ENCODE results near the gene RAB28. TPM values are rescaled to one million over a fixed set of nuclear protein-coding genes. Genes with fewer than 3 reads are reported as not detected.

The RAB28 gene
- total and polyA plus RNA-seq, 4 donors, result 11.3 to 27.7 (median 15.0) TPM

DNA sequence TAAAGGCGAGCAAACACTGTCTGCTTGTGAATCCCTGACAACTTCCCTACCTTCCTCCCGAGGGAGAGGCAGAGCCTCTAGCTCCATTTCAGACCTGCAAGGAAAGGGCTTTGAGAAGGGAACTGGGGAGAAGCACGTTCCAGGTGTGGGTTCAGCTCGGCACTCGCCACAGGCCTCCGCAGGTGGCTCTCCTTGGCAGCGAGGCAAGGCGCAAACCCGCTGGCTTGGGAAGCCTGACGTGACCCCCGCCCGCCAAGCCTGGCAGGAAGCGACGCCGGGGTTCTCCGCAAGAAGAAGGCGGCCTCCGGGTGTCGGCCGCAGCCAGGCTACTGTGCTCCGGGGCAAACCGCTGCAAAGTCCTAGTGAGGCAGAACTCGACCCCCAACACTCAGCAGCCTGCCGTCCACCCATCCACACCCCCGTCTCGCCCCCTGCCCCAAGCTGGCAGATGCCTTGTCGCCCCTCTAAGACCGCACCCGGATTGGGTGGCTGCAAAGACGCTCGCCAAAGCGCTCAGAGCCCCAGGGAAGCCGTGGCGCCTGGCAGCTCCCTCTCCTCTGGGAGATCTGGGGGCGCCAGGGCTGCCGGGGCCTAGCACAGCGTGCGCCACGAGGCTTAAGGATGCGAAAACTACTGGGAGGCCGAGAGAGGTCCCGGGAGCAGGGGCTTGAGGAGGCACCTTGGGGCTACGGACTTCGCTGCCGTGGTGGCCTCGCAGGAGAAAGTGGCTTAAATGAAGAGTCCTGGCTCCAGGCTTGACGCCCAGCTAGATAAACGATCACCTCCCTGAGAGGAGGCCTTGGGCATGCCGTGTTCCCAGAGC lies 38.4 kb upstream of the RAB28 start:
- Histone ChIP-seq H3K27ac (ENCODE audit: low read depth in 1 of 2, low read length in 1 of 2) (no peak overlapping the region), H3K36me3 (ENCODE audit: control insufficient read depth in 4 of 4, insufficient read depth in 4 of 4, low read length in 4 of 4) (no peaks in the 10 kb centered on the region), H3K9me3 (ENCODE audit: control insufficient read depth in 4 of 4, insufficient read depth in 3 of 4, low read length in 3 of 4) (peaks cover 0 to 18% (median 7%) of the 10 kb centered on the region in 4 donors), H3K9ac (ENCODE audit: insufficient read depth in 1 of 2, low read length in 2 of 2) (no peak overlapping the region), H3K4me1 (ENCODE audit: control insufficient read depth in 5 of 5, insufficient read depth in 5 of 5, low read length in 5 of 5) (peaks cover 0 to 9% (median 0%) of the 10 kb centered on the region in 5 donors), H3K4me3 (no peak overlapping the region), H3K27me3 (ENCODE audit: control insufficient read depth in 3 of 3, insufficient read depth in 3 of 3, low read length in 2 of 3) (peaks cover 15 to 99% (median 79%) of the 10 kb centered on the region in 3 donors)
- TF ChIP-seq, protein P1, sequence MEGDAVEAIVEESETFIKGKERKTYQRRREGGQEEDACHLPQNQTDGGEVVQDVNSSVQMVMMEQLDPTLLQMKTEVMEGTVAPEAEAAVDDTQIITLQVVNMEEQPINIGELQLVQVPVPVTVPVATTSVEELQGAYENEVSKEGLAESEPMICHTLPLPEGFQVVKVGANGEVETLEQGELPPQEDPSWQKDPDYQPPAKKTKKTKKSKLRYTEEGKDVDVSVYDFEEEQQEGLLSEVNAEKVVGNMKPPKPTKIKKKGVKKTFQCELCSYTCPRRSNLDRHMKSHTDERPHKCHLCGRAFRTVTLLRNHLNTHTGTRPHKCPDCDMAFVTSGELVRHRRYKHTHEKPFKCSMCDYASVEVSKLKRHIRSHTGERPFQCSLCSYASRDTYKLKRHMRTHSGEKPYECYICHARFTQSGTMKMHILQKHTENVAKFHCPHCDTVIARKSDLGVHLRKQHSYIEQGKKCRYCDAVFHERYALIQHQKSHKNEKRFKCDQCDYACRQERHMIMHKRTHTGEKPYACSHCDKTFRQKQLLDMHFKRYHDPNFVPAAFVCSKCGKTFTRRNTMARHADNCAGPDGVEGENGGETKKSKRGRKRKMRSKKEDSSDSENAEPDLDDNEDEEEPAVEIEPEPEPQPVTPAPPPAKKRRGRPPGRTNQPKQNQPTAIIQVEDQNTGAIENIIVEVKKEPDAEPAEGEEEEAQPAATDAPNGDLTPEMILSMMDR (IDR thresholded peaks at IDR 0.05; ENCODE audit: control extremely low read depth, extremely low read depth), result no peak
- 2 to 3% methylated on average over 48 to 49 of the region's 49 CpGs for WGBS, 2 donors
- no peak for ATAC-seq (ENCODE audit: insufficient read depth, low FRiP score)
- DNase-seq, result no peak

DNA sequence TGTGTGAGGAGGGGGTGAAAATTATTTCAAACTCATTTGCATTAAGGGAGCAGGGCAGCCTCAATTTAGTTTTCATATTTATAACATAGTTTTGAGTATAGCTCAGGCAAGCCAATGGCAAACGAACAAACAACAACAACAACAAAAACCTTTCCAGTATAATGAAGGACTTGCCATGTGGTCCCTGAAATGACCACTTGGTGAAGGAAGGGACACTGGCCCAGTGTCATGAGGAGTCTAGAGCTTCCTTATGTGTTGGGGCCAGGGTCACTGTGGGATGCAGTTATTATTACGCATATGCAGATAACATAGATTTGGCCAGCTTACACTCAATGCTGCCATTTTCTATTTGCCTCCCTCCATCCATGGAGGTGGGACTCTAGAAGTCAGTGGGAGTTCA lies 36.9 kb upstream of the RAB28 start:
- H3K27me3 ChIP-seq (ENCODE audit: control insufficient read depth in 3 of 3, insufficient read depth in 3 of 3, low read length in 2 of 3), result peaks cover 15 to 98% (median 69%) of the 10 kb centered on the region in 3 donors
- H3K36me3 ChIP-seq (ENCODE audit: control insufficient read depth in 4 of 4, insufficient read depth in 4 of 4, low read length in 4 of 4), result no peaks in the 10 kb centered on the region
- H3K27ac ChIP-seq (ENCODE audit: low read depth in 1 of 2, low read length in 1 of 2), result no peak overlapping the region
- ATAC-seq (ENCODE audit: insufficient read depth, low FRiP score), result no peak
- no peak overlapping the region for H3K4me3 ChIP-seq
- TF ChIP-seq, protein P1 (IDR thresholded peaks at IDR 0.05; ENCODE audit: control extremely low read depth, extremely low read depth), result no peak
- DNase-seq, result no peak
- H3K4me1 ChIP-seq (ENCODE audit: control insufficient read depth in 5 of 5, insufficient read depth in 5 of 5, low read length in 5 of 5), result peaks cover 0 to 9% (median 0%) of the 10 kb centered on the region in 5 donors
- H3K9me3 ChIP-seq (ENCODE audit: control insufficient read depth in 4 of 4, insufficient read depth in 3 of 4, low read length in 3 of 4), result peaks cover 0 to 16% (median 7%) of the 10 kb centered on the region in 4 donors
- no peak overlapping the region for H3K9ac ChIP-seq (ENCODE audit: insufficient read depth in 1 of 2, low read length in 2 of 2)
- WGBS, 2 donors, result 45 to 49% methylated on average over 2 of the region's 2 CpGs

DNA sequence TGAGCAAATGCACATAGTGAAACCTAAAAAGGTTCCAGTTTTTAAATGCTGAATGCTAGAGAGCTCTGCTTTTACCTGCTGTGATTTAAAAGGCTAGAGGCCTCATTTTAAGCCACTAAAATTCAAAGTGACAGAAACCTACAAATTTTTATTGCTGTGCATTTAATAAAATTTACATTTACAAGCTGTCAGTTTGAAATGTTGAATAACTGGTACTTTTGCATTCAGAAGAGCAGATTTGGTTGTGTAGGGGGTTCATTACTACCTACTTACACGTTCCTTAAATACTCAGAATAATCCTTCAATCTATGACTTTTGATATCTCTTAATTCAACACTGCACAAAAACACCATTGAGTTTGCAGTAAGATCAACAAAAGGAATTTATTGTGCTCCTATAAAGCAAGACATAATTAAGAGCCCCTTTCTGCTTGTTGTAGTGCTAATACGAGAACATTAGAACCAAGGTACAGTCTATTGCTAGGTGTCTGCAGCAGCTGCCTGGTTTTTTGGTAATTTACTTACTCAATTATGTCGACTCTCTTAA lies 32.2 kb upstream of the RAB28 start:
- 75 to 77% methylated on average over 3 of the region's 3 CpGs for WGBS, 2 donors
- Histone ChIP-seq H3K9me3 (ENCODE audit: control insufficient read depth in 4 of 4, insufficient read depth in 3 of 4, low read length in 3 of 4) (no peaks in the 10 kb centered on the region), H3K27ac (ENCODE audit: low read depth in 1 of 2, low read length in 1 of 2) (no peak overlapping the region), H3K4me3 (no peak overlapping the region), H3K36me3 (ENCODE audit: control insufficient read depth in 4 of 4, insufficient read depth in 4 of 4, low read length in 4 of 4) (no peaks in the 10 kb centered on the region), H3K4me1 (ENCODE audit: control insufficient read depth in 5 of 5, insufficient read depth in 5 of 5, low read length in 5 of 5) (no peaks in the 10 kb centered on the region), H3K9ac (ENCODE audit: insufficient read depth in 1 of 2, low read length in 2 of 2) (no peak overlapping the region), H3K27me3 (ENCODE audit: control insufficient read depth in 3 of 3, insufficient read depth in 3 of 3, low read length in 2 of 3) (peaks cover 6 to 83% (median 45%) of the 10 kb centered on the region in 3 donors)
- DNase-seq (no peak), ATAC-seq (ENCODE audit: insufficient read depth, low FRiP score) (no peak)
- TF ChIP-seq, protein P1 (IDR thresholded peaks at IDR 0.05; ENCODE audit: control extremely low read depth, extremely low read depth), result no peak

All from lung (tissue), 12 donors.